Endothelial cell of umbilical vein (primary cell): ENCODE data around the gene LPIN1.

Source experiments
- EZH2 ChIP-seq: IDR thresholded peaks from 2 replicates; pipeline ENCODE4 v1.6.1; 2012; ENCODE audit warnings: borderline replicate concordance, low read depth, mild to moderate bottlenecking, moderate library complexity, low read length, inconsistent platforms; ENCODE audit not compliant: severe bottlenecking
- FOS ChIP-seq: IDR thresholded peaks from 2 replicates; pipeline ENCODE4 v1.6.1; 2011; ENCODE audit warnings: mild to moderate bottlenecking, low read length, moderate library complexity, borderline replicate concordance; ENCODE audit not compliant: insufficient read depth
- GATA2 ChIP-seq: IDR thresholded peaks from 2 replicates; pipeline ENCODE4 v1.7.0; 2011; ENCODE audit warnings: low read depth, mild to moderate bottlenecking, moderate library complexity, mixed read lengths, low read length; ENCODE audit not compliant: insufficient read length, insufficient read depth
- JUN ChIP-seq: IDR thresholded peaks from 2 replicates; pipeline ENCODE4 v1.6.1; 2011; ENCODE audit warnings: borderline replicate concordance, low read depth; ENCODE audit not compliant: insufficient read length, insufficient read depth
- MYC ChIP-seq: IDR thresholded peaks from one replicate; pipeline ENCODE4 v1.6.1; 2011; ENCODE audit warnings: mild to moderate bottlenecking, low read depth, low read length
- POLR2A ChIP-seq: IDR thresholded peaks from 2 replicates; pipeline ENCODE4 v1.6.1; 2012; ENCODE audit warnings: low read depth, mild to moderate bottlenecking, control low read depth, low read length
- POLR2AphosphoS5 ChIP-seq: IDR thresholded peaks from 2 replicates; pipeline ENCODE4 v1.6.1; 2012; ENCODE audit warnings: low read depth, mild to moderate bottlenecking, control low read depth, low read length, moderate library complexity; ENCODE audit not compliant: insufficient read depth
- TF ChIP-seq, protein P1 (sequence below), 2 donors: IDR thresholded peaks; 1 replicate in 1 of 2; 2 replicates in 1 of 2; pipeline ENCODE4 v1.5.1; 2011; ENCODE audit warnings: low read length in 2 of 2, mild to moderate bottlenecking in 2 of 2, moderate library complexity in 2 of 2, control low read depth in 1 of 2, inconsistent platforms in 1 of 2, low read depth in 1 of 2; ENCODE audit not compliant: insufficient read depth in 1 of 2; ENCODE audit errors: extremely low read depth in 1 of 2
- TF ChIP-seq, protein P2 (sequence below): IDR thresholded peaks from 2 replicates; pipeline ENCODE4 v1.6.1; 2011; ENCODE audit not compliant: insufficient read depth, insufficient read length

DNA sequence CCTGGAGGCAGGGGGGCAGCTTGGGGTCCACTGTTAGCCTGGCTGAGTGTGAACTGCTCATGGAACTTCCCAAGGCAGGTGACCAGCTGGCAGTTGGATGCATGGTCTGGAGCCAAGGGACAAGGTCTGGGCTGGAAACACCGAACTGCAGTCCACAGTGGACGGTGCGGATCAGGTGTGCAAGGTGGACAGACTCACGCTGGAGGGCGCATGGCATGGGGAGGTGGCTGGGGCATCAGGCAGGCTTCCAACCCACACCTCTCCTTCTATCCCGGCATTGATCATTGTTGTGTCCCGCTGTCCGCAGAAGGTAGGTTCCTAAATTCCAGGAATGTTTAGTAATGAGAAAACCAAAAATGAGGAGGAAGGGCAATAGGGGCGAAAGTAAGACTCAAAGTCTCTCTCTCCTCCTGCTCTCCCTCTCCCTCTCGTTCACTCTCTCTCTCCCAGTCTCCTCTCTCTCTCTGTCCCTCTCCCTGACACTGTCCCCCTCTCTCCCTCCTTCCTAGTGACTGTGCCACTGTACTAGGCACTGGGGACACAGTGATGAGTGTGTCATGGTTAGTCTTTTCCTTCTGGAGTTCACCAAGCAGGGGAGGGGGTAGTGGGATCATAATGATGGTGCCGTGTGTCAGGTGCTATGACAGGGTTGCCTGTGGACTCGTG, 30.3 kb upstream of the LPIN1 start:
- TF ChIP-seq, protein P1, sequence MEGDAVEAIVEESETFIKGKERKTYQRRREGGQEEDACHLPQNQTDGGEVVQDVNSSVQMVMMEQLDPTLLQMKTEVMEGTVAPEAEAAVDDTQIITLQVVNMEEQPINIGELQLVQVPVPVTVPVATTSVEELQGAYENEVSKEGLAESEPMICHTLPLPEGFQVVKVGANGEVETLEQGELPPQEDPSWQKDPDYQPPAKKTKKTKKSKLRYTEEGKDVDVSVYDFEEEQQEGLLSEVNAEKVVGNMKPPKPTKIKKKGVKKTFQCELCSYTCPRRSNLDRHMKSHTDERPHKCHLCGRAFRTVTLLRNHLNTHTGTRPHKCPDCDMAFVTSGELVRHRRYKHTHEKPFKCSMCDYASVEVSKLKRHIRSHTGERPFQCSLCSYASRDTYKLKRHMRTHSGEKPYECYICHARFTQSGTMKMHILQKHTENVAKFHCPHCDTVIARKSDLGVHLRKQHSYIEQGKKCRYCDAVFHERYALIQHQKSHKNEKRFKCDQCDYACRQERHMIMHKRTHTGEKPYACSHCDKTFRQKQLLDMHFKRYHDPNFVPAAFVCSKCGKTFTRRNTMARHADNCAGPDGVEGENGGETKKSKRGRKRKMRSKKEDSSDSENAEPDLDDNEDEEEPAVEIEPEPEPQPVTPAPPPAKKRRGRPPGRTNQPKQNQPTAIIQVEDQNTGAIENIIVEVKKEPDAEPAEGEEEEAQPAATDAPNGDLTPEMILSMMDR (IDR thresholded peaks at IDR 0.05; ENCODE audit: extremely low read depth in 1 of 2, insufficient read depth in 1 of 2, low read depth in 1 of 2, low read length in 2 of 2): no peak
- TF ChIP-seq EZH2: no peak
- no peak for TF ChIP-seq POLR2A
- no peak for TF ChIP-seq POLR2AphosphoS5
- TF ChIP-seq MYC: no peak
- TF ChIP-seq, protein P2, sequence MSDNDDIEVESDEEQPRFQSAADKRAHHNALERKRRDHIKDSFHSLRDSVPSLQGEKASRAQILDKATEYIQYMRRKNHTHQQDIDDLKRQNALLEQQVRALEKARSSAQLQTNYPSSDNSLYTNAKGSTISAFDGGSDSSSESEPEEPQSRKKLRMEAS: no peak
- TF ChIP-seq FOS: no peak
- TF ChIP-seq JUN: no peak
- no peak for TF ChIP-seq GATA2
